ACC112 (cell line): Measurements from ENCODE around the gene TANGO2.

Experiments
- H2AFZ ChIP-seq: fragments of 200-600 bp; sonication (generic); one replicate; pipeline ENCODE4 v1.6.0; 2017; ENCODE audit warnings: antibody characterized with exemption, low read length; ENCODE audit not compliant: unreplicated experiment
- H3K27ac ChIP-seq: fragments of 200-600 bp; sonication (generic); 2 replicates; pipeline ENCODE4 v1.5.1; 2014; ENCODE audit warnings: low read depth, mild to moderate bottlenecking, antibody characterized with exemption, low read length, moderate library complexity
- H3K27me3 ChIP-seq: fragments of 200-600 bp; sonication (generic); 2 replicates; pipeline ENCODE4 v1.6.1; 2014; ENCODE audit warnings: mild to moderate bottlenecking, antibody characterized with exemption, low read length, moderate library complexity, mixed read lengths; ENCODE audit not compliant: insufficient read depth
- H3K36me3 ChIP-seq: fragments of 200-600 bp; sonication (generic); 2 replicates; pipeline ENCODE4 v1.6.1; 2016; ENCODE audit warnings: mild to moderate bottlenecking, antibody characterized with exemption, low read length, moderate library complexity, mixed read lengths; ENCODE audit not compliant: insufficient read depth
- H3K4me1 ChIP-seq: fragments of 200-600 bp; sonication (generic); one replicate; pipeline ENCODE4 v1.6.1; 2016; ENCODE audit warnings: low read length, mixed read lengths; ENCODE audit not compliant: insufficient read depth, unreplicated experiment, control insufficient read depth
- H3K4me3 ChIP-seq: fragments of 200-600 bp; sonication (generic); 2 replicates; pipeline ENCODE4 v1.5.1; 2014; ENCODE audit warnings: mild to moderate bottlenecking, low read depth, low read length
- H3K79me2 ChIP-seq: fragments of 200-600 bp; sonication (generic); one replicate; pipeline ENCODE4 v1.6.0; 2016; ENCODE audit warnings: low read length; ENCODE audit not compliant: control insufficient read depth, unreplicated experiment, insufficient read depth

Gene TANGO2

GRCh38 chr22:20054485-20054884 lies 33.6 kb downstream of the TANGO2 start:
- no peaks in the 10 kb centered on the region for H3K27me3 ChIP-seq
- no peak overlapping the region for H2AFZ ChIP-seq
- H3K36me3 ChIP-seq = no peaks in the 10 kb centered on the region
- no peak overlapping the region for H3K4me3 ChIP-seq
- no peak overlapping the region for H3K27ac ChIP-seq
- no peaks in the 10 kb centered on the region for H3K4me1 ChIP-seq
- H3K79me2 ChIP-seq = no peaks in the 10 kb centered on the region

- H3K27ac ChIP-seq = no peak overlapping the region
- no peak overlapping the region for H3K4me3 ChIP-seq
- no peaks in the 10 kb centered on the region for H3K36me3 ChIP-seq
- H3K79me2 ChIP-seq = no peaks in the 10 kb centered on the region
- no peak overlapping the region for H2AFZ ChIP-seq
- no peaks in the 10 kb centered on the region for H3K4me1 ChIP-seq
- H3K27me3 ChIP-seq = no peaks in the 10 kb centered on the region
These were observed 34.2 kb downstream of the TANGO2 start for GRCh38 chr22:20055144-20055543.

- Histone ChIP-seq H3K4me3 (no peak overlapping the region), H3K27ac (no peak overlapping the region), H3K27me3 (no peaks in the 10 kb centered on the region), H3K4me1 (no peaks in the 10 kb centered on the region), H3K79me2 (no peaks in the 10 kb centered on the region), H3K36me3 (no peaks in the 10 kb centered on the region), H2AFZ (no peak overlapping the region)
These were observed 34.7 kb downstream of the TANGO2 start for GRCh38 chr22:20055654-20056053.

GRCh38 chr22:20056161-20056560 lies 35.3 kb downstream of the TANGO2 start:
- Histone ChIP-seq H3K27ac (no peak overlapping the region), H3K36me3 (no peaks in the 10 kb centered on the region), H3K27me3 (no peaks in the 10 kb centered on the region)

GRCh38 chr22:20056696-20057386 lies 35.9 kb downstream of the TANGO2 start:
- no peaks in the 10 kb centered on the region for H3K27me3 ChIP-seq
- no peak overlapping the region for H3K4me3 ChIP-seq
- no peaks in the 10 kb centered on the region for H3K36me3 ChIP-seq
- no peaks in the 10 kb centered on the region for H3K79me2 ChIP-seq
- H3K27ac ChIP-seq = no peak overlapping the region
- H3K4me1 ChIP-seq = no peaks in the 10 kb centered on the region
- no peak overlapping the region for H2AFZ ChIP-seq

More at GRCh38 chr22:20056161-20056560, 35.3 kb downstream of the TANGO2 start:
- no peaks in the 10 kb centered on the region for H3K4me1 ChIP-seq
- no peaks in the 10 kb centered on the region for H3K79me2 ChIP-seq
- H3K4me3 ChIP-seq = no peak overlapping the region
- H2AFZ ChIP-seq = no peak overlapping the region

- H3K4me3 ChIP-seq = no peak overlapping the region
- H3K27ac ChIP-seq = no peak overlapping the region
- no peaks in the 10 kb centered on the region for H3K27me3 ChIP-seq
- H2AFZ ChIP-seq = no peak overlapping the region
- H3K79me2 ChIP-seq = no peaks in the 10 kb centered on the region
- H3K36me3 ChIP-seq = no peaks in the 10 kb centered on the region
- H3K4me1 ChIP-seq = no peaks in the 10 kb centered on the region
These were observed 36.8 kb downstream of the TANGO2 start for GRCh38 chr22:20057596-20058268.

- no peak overlapping the region for H3K27ac ChIP-seq
- no peaks in the 10 kb centered on the region for H3K27me3 ChIP-seq
- H3K79me2 ChIP-seq = no peaks in the 10 kb centered on the region
- H2AFZ ChIP-seq = no peak overlapping the region
- H3K4me1 ChIP-seq = no peaks in the 10 kb centered on the region
- no peaks in the 10 kb centered on the region for H3K36me3 ChIP-seq
- no peak overlapping the region for H3K4me3 ChIP-seq
These were observed 38.3 kb downstream of the TANGO2 start for GRCh38 chr22:20058989-20059770.

GRCh38 chr22:20060700-20061480 lies 40.0 kb downstream of the TANGO2 start:
- no peaks in the 10 kb centered on the region for H3K4me1 ChIP-seq
- no peaks in the 10 kb centered on the region for H3K36me3 ChIP-seq
- no peak overlapping the region for H2AFZ ChIP-seq
- no peaks in the 10 kb centered on the region for H3K79me2 ChIP-seq
- H3K4me3 ChIP-seq = no peak overlapping the region
- no peaks in the 10 kb centered on the region for H3K27me3 ChIP-seq
- no peak overlapping the region for H3K27ac ChIP-seq

GRCh38 chr22:20061481-20061861 lies 40.6 kb downstream of the TANGO2 start:
- H3K27me3 ChIP-seq = no peaks in the 10 kb centered on the region
- no peak overlapping the region for H3K4me3 ChIP-seq
- H3K4me1 ChIP-seq = no peaks in the 10 kb centered on the region
- H3K79me2 ChIP-seq = no peaks in the 10 kb centered on the region
- H3K36me3 ChIP-seq = no peaks in the 10 kb centered on the region
- no peak overlapping the region for H2AFZ ChIP-seq
- no peak overlapping the region for H3K27ac ChIP-seq

- no peaks in the 10 kb centered on the region for H3K27me3 ChIP-seq
- H2AFZ ChIP-seq = no peak overlapping the region
- H3K36me3 ChIP-seq = no peaks in the 10 kb centered on the region
- no peaks in the 10 kb centered on the region for H3K4me1 ChIP-seq
- H3K79me2 ChIP-seq = no peaks in the 10 kb centered on the region
- no peak overlapping the region for H3K4me3 ChIP-seq
- no peak overlapping the region for H3K27ac ChIP-seq
These were observed 41.3 kb downstream of the TANGO2 start for GRCh38 chr22:20062043-20062765.
